Activated naive CD8-positive, alpha-beta T cell treated with anti-CD3 and anti-CD28 coated beads, Interleukin-2, amount 50 U/mL, for 24 hours (primary cell): ENCODE measurements around the gene VPS13D.

Source experiments
- ATAC-seq: fragments of 150-1000 bp; cut with Tn5 transposase; one replicate; pipeline ENCODE4 v1.10.0; 2021
- DNase-seq: peaks from one replicate; pipeline ENCODE4 v3.0.0; 2021
- H3K27ac Mint-ChIP-seq: one replicate; pipeline ENCODE4 v1.8.0; 2021; ENCODE audit warnings: mild to moderate bottlenecking, mixed read lengths
- H3K27me3 Mint-ChIP-seq: one replicate; pipeline ENCODE4 v1.8.0; 2021; ENCODE audit warnings: mixed read lengths
- H3K36me3 Mint-ChIP-seq: one replicate; pipeline ENCODE4 v1.8.0; 2021; ENCODE audit warnings: low read depth, mixed read lengths
- H3K4me1 Mint-ChIP-seq: one replicate; pipeline ENCODE4 v1.8.0; 2021; ENCODE audit warnings: mixed read lengths
- H3K4me3 Mint-ChIP-seq: one replicate; pipeline ENCODE4 v1.8.0; 2021; ENCODE audit warnings: mild to moderate bottlenecking, moderate library complexity, mixed read lengths
- H3K9me3 Mint-ChIP-seq: one replicate; pipeline ENCODE4 v1.8.0; 2021; ENCODE audit warnings: mixed read lengths

The VPS13D gene

DNA sequence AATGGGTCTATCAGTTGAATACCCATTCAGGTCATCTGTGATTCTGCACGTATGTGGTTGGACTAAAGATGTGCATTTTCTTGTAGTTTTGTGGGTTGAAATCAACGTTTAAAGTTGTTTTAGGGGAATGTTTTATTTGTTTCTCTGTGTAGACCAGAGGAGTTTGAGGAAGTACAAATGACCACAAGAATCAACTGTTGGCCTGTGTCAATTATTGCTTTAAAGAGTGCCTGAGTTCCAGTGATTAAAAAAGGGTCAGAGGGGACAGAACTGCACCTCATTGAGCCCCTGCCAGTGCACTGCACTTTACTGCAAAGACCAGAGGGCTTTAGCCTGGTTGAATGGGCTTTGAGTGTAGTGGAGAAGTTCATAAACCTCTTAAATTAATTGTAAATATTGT lies 190.3 kb downstream of the VPS13D start:
- no peaks in the 10 kb centered on the region for H3K9me3 Mint-ChIP-seq
- H3K4me3 Mint-ChIP-seq, result no peak overlapping the region
- H3K4me1 Mint-ChIP-seq, result peaks cover 68% of the 10 kb centered on the region
- no peak overlapping the region for H3K27ac Mint-ChIP-seq
- DNase-seq, result no peak
- H3K36me3 Mint-ChIP-seq, result peaks cover 66% of the 10 kb centered on the region
- no peaks in the 10 kb centered on the region for H3K27me3 Mint-ChIP-seq
- no peak for ATAC-seq

DNA sequence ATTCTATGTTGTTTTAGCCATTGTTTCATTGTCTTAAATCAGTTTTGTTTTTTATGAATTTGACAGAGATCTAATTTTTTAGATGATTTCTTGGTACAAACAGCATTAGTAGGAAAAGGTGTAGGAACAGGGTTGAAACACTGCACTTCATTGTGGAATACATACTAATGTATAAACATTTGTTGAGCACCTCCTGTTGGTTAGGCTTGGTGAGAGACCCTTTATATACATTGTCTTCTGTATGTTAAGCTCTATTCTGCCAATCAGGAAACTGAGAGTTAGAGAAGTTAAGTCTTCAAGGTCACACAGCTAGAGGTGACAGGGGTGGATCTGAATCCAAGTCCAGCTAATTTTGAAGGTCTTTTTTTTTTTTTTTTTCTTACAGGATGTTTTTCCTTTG lies 192.7 kb downstream of the VPS13D start:
- Mint-ChIP-seq H3K27ac (peak overlapping the region; percentile 25), H3K36me3 (peaks cover 49% of the 10 kb centered on the region), H3K4me1 (peaks cover 50% of the 10 kb centered on the region), H3K4me3 (no peak overlapping the region), H3K9me3 (no peaks in the 10 kb centered on the region), H3K27me3 (no peaks in the 10 kb centered on the region)
- no peak for ATAC-seq
- DNase-seq, result no peak

DNA sequence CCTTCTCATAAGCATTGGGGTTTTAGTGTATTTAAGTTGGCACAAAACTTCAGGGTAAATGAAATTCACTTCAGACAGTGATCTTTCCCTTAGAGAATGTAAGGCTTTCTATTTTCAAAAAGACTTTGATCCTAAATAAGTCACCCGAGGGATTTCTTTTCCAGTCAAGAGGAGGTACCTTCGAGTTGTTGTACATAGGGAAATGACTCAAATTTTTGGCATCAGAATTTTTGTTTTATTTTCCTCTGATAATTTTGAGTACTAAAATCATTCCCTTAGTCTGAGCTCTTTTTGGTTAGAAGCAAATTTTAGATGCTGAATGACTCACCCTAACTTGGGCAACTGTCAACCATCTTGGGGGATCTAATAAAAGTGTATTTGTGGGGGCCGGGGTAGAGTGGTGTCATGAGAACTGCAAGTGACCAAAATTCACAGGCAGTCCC lies 194.3 kb downstream of the VPS13D start:
- DNase-seq, result no peak
- Mint-ChIP-seq H3K36me3 (peaks cover 44% of the 10 kb centered on the region), H3K27me3 (no peaks in the 10 kb centered on the region), H3K9me3 (no peaks in the 10 kb centered on the region), H3K4me1 (peaks cover 51% of the 10 kb centered on the region), H3K4me3 (no peak overlapping the region), H3K27ac (peak overlapping the region; percentile 42)
- ATAC-seq, result no peak

DNA sequence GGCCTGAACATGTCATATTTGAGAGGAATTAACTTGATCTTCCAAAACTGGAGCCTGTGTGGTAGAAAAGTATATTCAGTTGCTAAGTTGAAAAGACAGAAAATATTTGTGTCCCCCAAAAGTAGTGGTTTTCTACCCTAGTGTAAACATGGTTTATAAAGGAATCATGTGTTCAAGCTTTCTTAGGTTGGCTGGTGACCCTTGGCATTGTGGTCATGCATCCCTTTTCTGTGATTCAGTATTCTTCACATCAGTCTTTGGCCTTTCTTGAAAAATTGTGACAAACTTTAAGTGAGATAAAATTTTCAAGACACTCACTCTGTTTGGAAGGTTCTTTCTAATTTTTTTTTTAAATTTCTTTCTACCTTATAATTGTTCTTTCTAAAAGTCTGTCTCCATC lies 195.0 kb downstream of the VPS13D start:
- DNase-seq, result no peak
- no peak for ATAC-seq
- Mint-ChIP-seq H3K27me3 (no peaks in the 10 kb centered on the region), H3K9me3 (no peaks in the 10 kb centered on the region), H3K36me3 (peaks cover 40% of the 10 kb centered on the region), H3K27ac (peak overlapping the region; percentile 11), H3K4me1 (peaks cover 51% of the 10 kb centered on the region), H3K4me3 (no peak overlapping the region)

DNA sequence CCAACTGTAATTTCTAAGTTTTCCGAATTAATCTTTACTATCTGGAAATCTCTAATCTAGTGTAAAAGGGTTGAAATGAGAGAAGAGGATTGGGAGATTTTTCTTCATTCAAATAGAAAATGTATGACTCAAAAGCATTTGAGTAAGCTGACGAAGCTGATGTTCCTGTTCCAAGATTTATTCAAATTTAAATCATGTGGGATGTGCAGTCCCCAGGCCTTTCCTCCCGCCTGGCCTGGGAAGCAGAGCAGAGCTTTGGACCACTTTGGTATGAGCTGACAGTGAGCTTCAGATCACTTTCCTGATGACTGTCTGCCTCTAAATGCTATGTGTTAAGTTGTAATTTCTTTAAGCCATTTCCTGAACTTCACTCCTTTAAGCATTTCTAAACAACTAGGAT lies 196.2 kb downstream of the VPS13D start:
- no peak for DNase-seq
- H3K36me3 Mint-ChIP-seq, result peaks cover 36% of the 10 kb centered on the region
- H3K4me3 Mint-ChIP-seq, result no peak overlapping the region
- ATAC-seq, result no peak
- H3K27me3 Mint-ChIP-seq, result no peaks in the 10 kb centered on the region
- H3K27ac Mint-ChIP-seq, result no peak overlapping the region
- H3K9me3 Mint-ChIP-seq, result no peaks in the 10 kb centered on the region
- peaks cover 55% of the 10 kb centered on the region for H3K4me1 Mint-ChIP-seq

DNA sequence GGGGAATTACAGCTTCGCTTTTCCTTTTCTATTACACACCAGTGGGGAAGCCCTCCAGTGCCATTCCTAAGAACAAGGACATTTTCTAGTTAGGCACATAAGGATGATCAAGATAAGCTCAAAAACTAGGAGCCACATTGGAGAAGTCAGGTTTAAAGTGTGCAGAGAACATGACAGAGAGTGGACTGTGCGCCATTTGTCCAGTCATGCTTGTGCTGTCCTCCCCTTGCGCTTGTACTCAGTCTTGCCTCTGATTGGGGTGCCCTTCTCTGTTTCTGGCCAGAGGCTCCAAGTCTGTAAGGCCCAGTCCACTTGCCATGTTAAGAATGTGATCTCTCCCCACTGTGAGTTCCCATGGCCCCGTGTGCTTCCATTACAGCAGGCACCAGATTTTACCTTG lies 198.5 kb downstream of the VPS13D start:
- Mint-ChIP-seq H3K4me3 (no peak overlapping the region), H3K27me3 (no peaks in the 10 kb centered on the region), H3K36me3 (peaks cover 32% of the 10 kb centered on the region), H3K27ac (no peak overlapping the region), H3K4me1 (peaks cover 59% of the 10 kb centered on the region), H3K9me3 (no peaks in the 10 kb centered on the region)
- ATAC-seq (no peak), DNase-seq (no peak)

DNA sequence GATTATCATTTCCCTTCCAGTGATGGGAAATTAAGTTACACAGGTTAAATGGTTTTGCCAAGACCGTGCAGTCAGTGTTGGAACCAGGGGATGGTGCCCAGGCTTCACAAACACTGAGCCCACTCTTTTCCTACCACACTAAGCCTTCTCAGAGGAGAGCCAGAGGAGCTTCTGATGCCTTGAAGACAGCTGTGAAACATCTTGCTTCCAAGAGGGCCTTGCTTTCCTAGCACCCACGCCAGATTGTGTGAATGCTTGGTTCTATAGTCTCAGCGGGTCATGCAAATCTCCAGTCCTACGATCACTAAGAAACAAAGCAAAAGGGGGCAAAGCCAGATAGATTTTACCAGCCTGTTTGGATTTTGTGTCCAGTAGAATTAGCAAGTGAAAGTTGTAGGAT lies 200.7 kb downstream of the VPS13D start:
- no peaks in the 10 kb centered on the region for H3K9me3 Mint-ChIP-seq
- H3K4me3 Mint-ChIP-seq, result no peak overlapping the region
- no peak for ATAC-seq
- peak overlapping the region; percentile 27 for H3K27ac Mint-ChIP-seq
- no peak for DNase-seq
- peaks cover 2% of the 10 kb centered on the region for H3K27me3 Mint-ChIP-seq
- peaks cover 61% of the 10 kb centered on the region for H3K4me1 Mint-ChIP-seq
- peaks cover 39% of the 10 kb centered on the region for H3K36me3 Mint-ChIP-seq

DNA sequence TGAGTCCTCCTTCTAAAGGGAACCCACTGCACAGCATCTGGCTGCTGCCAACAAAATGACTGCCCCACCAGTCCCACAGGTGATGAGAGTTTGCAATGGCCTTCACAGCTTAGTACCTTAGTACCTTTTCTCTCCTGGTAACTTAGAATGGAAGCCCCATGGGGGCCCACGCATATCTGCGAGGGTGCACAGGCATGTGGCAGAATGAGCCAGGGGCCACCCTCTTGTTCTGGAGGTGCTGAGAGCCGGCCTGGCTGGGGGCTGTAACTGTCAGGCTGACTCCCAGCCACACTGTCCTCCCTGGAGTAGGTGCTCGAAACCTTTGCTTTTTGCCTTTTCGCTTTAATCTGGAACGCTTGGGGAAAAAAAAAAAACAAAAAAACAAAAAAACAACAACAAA lies 203.1 kb downstream of the VPS13D start:
- DNase-seq, result no peak
- no peak for ATAC-seq
- H3K9me3 Mint-ChIP-seq, result peaks cover 5% of the 10 kb centered on the region
- peaks cover 80% of the 10 kb centered on the region for H3K4me1 Mint-ChIP-seq
- H3K36me3 Mint-ChIP-seq, result peaks cover 46% of the 10 kb centered on the region
- peaks cover 2% of the 10 kb centered on the region for H3K27me3 Mint-ChIP-seq
- H3K27ac Mint-ChIP-seq, result peak overlapping the region; percentile 94
- no peak overlapping the region for H3K4me3 Mint-ChIP-seq

DNA sequence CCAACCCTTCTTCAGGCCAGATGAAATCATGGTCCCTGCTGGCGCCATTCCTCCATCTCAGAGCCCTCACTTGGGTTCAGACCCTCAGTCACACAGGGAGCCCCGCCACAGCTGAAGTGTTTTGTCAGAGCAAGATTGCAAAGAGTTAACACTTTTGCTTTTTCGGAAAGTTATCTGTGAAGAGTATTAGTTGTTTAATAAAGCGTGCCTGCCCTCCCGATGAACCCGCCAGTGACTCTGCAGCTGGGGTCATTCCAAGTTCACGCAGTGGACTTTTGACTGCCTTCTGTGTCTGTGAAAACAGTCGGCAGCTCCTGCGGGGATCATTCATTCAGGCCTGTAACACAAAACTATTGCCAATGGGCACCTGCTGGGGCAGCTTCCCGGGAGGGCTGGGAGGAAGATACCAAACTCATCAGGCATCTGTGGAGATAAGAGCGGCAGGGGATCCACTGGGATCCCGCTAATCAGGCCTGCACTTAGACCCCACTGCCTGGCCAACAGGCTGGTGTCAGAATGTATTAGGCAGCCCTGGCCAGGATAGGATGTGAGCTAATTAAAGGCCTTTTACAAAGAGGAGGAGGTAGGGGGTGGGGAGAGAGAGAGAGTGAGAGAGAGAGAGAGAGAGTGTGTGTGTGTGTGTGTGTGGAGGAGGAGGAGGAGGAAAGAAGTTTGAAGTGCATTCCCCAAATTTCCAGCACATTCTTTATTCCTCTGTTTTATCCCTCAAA lies 203.7 kb downstream of the VPS13D start:
- peaks cover 85% of the 10 kb centered on the region for H3K4me1 Mint-ChIP-seq
- H3K4me3 Mint-ChIP-seq, result no peak overlapping the region
- no peak for ATAC-seq

DNA sequence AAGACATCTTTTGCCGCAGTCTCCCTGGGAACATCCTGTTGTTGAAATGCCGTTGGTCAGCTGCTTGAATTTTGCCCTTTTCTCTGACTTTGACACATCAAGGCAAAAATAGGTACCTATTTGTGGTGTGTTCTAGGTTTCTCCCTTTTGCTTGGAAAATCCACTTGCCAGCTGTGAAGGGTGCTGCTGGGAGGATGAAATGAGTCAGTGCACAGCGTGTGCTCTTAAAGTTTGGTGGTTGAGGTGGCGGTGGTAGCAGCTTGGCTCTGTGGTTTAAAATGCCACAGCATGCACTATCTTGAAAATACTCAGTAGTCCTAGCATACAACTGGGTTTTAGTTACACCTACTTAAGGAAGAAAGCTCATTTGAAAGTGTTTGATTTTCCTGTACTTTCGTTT lies 204.3 kb downstream of the VPS13D start:
- Mint-ChIP-seq H3K4me1 (peaks cover 92% of the 10 kb centered on the region), H3K27me3 (peaks cover 3% of the 10 kb centered on the region), H3K4me3 (peak overlapping the region; percentile 68), H3K36me3 (peaks cover 53% of the 10 kb centered on the region), H3K9me3 (peaks cover 12% of the 10 kb centered on the region), H3K27ac (peak overlapping the region; percentile 94)
- peak; percentile 45 for ATAC-seq
- DNase-seq, result peak; percentile 74

More for the DNA sequence above, 203.7 kb downstream of the VPS13D start:
- Mint-ChIP-seq H3K27ac (peak overlapping the region; percentile 94), H3K9me3 (peaks cover 11% of the 10 kb centered on the region), H3K27me3 (peaks cover 3% of the 10 kb centered on the region), H3K36me3 (peaks cover 50% of the 10 kb centered on the region)
- DNase-seq, result no peak

DNA sequence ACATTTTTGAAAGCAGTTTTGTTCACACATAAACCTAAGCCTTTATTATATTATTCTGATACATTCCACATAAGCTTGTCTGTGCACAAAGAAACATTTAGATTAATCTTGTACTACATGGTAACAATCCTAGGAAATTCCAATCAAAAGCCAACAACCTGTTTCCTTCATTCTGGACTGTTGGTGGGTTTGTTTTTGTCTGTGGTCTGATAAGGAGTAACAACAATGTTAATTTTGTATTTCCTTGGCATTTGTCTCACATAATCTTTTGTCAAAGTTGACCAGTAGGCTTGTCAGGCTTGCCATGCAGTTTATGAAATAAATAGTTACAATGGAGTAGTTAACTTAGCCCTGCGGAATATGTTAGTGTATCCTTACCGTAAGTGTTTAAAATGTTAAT lies 204.9 kb downstream of the VPS13D start:
- Mint-ChIP-seq H3K27ac (peak overlapping the region; percentile 94), H3K36me3 (peaks cover 57% of the 10 kb centered on the region), H3K4me3 (peak overlapping the region; percentile 68), H3K4me1 (peaks cover 97% of the 10 kb centered on the region), H3K27me3 (peaks cover 3% of the 10 kb centered on the region), H3K9me3 (peaks cover 12% of the 10 kb centered on the region)
- ATAC-seq, result no peak
- no peak for DNase-seq

DNA sequence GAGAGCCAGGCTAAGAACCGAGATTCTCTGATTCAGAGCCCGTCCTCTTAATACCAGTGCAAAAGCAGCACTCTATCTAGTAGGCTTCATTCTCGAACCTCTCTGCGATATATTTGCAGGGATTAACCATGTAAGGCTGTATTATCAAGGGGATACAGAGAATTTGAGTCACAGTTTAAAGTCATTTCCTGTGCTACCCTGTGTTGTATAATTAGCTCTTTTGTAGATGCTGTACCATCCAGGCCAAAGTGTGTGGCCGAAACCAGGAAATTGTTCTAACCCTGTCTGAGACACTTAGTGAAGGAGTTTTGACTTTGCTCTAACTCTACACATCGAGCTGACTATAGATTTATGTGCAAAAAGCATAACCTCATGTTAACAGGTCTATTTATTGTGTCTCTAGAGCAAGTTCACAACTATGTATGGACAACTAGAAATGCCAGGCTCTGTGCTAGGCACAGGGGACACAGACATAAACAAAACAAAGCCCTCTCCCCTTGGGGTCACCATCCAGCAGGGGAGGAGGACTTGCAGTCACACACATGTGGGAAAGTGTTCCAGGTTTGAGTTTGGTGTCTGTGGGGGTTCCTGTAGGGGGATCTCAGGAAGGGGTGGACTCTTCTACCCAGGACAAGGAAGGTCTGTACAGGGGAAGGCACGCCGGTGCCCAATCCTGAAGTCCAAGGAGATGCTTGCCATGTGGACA lies 206.0 kb downstream of the VPS13D start:
- Mint-ChIP-seq H3K27ac (peak overlapping the region; percentile 94), H3K27me3 (peaks cover 3% of the 10 kb centered on the region), H3K9me3 (peaks cover 12% of the 10 kb centered on the region), H3K36me3 (peaks cover 60% of the 10 kb centered on the region), H3K4me1 (peaks cover 97% of the 10 kb centered on the region), H3K4me3 (peak overlapping the region; percentile 68)
- DNase-seq (no peak), ATAC-seq (peak; percentile 81)

DNA sequence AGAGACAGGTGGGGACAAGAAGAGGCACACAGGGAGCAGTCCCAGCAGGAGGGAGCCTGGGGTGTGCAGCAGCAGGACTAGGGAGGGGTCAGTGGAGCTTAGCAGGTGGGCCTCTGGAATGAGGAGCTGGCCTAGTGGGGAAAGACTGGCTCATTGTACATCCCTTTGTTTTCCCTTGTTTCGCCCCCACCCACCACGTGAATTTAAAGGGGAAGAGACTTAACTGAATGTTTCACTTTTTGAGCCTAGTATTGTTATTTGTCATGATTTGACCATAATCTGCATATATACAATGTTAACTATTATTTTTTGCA lies 206.5 kb downstream of the VPS13D start:
- DNase-seq (no peak), ATAC-seq (no peak)
- Mint-ChIP-seq H3K9me3 (peaks cover 12% of the 10 kb centered on the region), H3K4me1 (peaks cover 98% of the 10 kb centered on the region), H3K27me3 (peaks cover 3% of the 10 kb centered on the region), H3K36me3 (peaks cover 60% of the 10 kb centered on the region), H3K27ac (peak overlapping the region; percentile 94), H3K4me3 (peak overlapping the region; percentile 68)

DNA sequence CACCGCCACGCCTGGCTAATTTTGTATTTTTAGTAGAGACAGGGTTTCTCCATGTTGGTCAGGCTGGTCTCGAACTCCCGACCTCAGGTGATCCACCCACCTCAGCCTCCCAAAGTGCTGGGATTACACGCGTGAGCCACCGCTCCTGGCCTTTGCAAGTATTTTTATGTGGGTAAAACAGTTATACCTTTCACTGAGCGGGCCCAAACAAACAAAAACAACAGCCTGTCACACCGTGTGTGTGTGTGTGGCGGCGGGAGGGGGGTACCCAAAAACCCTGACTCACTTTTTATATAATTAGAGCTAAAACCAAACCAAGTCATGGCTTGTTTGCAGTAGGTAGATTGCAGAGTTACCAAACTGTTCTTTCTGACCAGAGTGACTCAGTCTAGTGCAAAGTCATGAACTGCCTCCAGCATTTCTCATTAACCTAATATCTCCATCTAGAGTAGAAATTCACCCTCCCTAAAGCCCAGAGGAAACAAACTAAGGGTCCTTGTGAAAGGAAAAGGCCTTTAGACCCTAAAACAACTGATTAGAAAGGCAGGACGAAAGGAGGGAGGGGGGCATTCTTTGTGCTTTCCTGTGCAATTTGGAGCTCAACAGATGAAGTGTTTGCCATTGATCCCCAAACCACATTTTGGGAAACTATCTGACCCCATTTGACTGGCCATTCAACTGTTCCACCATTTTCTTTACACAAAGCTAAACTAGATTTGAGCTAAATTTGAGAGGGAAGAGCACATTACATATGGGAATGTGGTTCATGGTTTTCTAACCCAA lies 207.2 kb downstream of the VPS13D start:
- Mint-ChIP-seq H3K36me3 (peaks cover 59% of the 10 kb centered on the region), H3K27ac (peak overlapping the region; percentile 94), H3K4me3 (peak overlapping the region; percentile 50), H3K4me1 (peaks cover 98% of the 10 kb centered on the region), H3K9me3 (peaks cover 12% of the 10 kb centered on the region), H3K27me3 (peaks cover 3% of the 10 kb centered on the region)
- ATAC-seq, result no peak
- no peak for DNase-seq

DNA sequence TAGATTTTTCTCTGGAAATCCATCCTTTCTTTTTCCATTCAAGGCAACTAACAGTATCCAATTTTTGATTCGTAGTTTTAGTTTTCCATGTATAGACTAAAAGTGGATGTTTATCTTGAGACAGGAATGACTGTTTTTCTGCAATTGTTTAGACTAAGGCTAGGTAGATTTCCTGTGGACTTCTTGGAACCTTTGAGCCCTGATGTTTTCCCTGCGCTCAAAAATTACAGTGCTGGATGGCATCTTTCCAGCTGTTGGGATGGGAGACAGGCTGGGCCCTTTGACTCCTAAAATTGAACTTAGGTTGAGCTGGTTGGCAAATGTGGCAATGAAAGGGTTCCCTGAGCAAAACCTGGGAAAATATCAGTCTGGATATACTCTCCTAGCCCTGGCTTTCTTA lies 207.8 kb downstream of the VPS13D start:
- Mint-ChIP-seq H3K9me3 (peaks cover 12% of the 10 kb centered on the region), H3K4me3 (no peak overlapping the region), H3K4me1 (peaks cover 96% of the 10 kb centered on the region), H3K36me3 (peaks cover 57% of the 10 kb centered on the region), H3K27me3 (peaks cover 3% of the 10 kb centered on the region), H3K27ac (peak overlapping the region; percentile 94)
- no peak for DNase-seq
- ATAC-seq, result no peak
